ENCODE measurements around the gene MRPS18A.

GRCh38 chr6:43674291-43674690 is 13.3 kb downstream of the MRPS18A start:
- TF ChIP-seq CTCF (conservative IDR thresholded peaks at IDR 0.05; ENCODE audit: low read depth in 2 of 2) (no peak), EZH2 (IDR thresholded peaks at IDR 0.05; ENCODE audit: low read depth, unreplicated experiment) (no peak)

Measured in GM23338 (cell line).